ENCODE measurements around the gene OR51D1. TPM values are rescaled to one million over a fixed set of nuclear protein-coding genes. Genes with fewer than 3 reads are reported as not detected.

The OR51D1 gene
- polyA plus RNA-seq, 3 donors: not detected

GRCh38 chr11:4642043-4642442 lies 4.8 kb downstream of the OR51D1 start:
- WGBS, 3 donors: 63 to 80% (median 65%) methylated on average over 7 of the region's 7 CpGs
- no peak overlapping the region for H3K27ac ChIP-seq (ENCODE audit: low read depth, low read length)

GRCh38 chr11:4643076-4643475 lies 5.8 kb downstream of the OR51D1 start:
- 35 to 39% (median 39%) methylated on average over 5 of the region's 5 CpGs for WGBS, 3 donors

DNA sequence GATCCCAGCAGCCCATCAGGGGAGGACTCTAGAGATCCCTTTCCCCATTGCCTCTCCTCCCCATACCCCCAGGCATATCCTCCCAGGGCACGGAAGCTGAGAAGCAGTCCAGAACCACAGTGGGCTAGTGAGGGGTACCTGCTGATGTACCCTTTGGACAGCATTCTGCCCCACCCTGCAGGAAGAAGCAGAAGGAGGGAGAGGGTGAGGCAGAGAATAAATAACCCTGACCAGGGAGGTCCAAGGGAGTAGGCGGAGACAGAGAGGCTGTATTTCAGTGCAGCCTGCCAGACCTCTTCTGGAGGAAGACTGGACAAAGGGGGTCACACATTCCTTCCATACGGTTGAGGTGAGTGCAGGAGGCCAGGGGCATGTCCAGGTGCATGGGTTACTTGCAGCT lies 6.4 kb downstream of the OR51D1 start, which contains the start of gene OR51E1:
TSS of gene OR51E1 (plus strand) at position 301 of the 400 bp plus-strand sequence. CDS start 8,545 bp downstream, outside the sequence.
- H3K27ac ChIP-seq (ENCODE audit: low read depth, low read length): no peak within 1 kb of the TSS
- 73 to 76% (median 75%) methylated on average over 3 of the region's 3 CpGs for WGBS, 3 donors

More at GRCh38 chr11:4643076-4643475, 5.8 kb downstream of the OR51D1 start:
- no peak overlapping the region for H3K27ac ChIP-seq (ENCODE audit: low read depth, low read length)

- WGBS, 3 donors: 57 to 73% (median 68%) methylated on average over 4 of the region's 4 CpGs
- H3K27ac ChIP-seq (ENCODE audit: low read depth, low read length): no peak overlapping the region
Observed at GRCh38 chr11:4644233-4644632, 7.0 kb downstream of the OR51D1 start.

GRCh38 chr11:4645974-4646373 lies 8.7 kb downstream of the OR51D1 start:
- 72 to 78% (median 76%) methylated on average over 2 of the region's 2 CpGs for WGBS, 3 donors

GRCh38 chr11:4647766-4648165 lies 10.5 kb downstream of the OR51D1 start:
- WGBS, 3 donors: 56 to 70% (median 68%) methylated on average over 4 of the region's 4 CpGs
- no peak overlapping the region for H3K27ac ChIP-seq (ENCODE audit: low read depth, low read length)

More at GRCh38 chr11:4645974-4646373, 8.7 kb downstream of the OR51D1 start:
- H3K27ac ChIP-seq (ENCODE audit: low read depth, low read length): no peak overlapping the region

GRCh38 chr11:4654635-4655369 lies 17.5 kb downstream of the OR51D1 start:
- WGBS, 3 donors: 67 to 88% (median 87%) methylated on average over 2 of the region's 2 CpGs
- H3K27ac ChIP-seq (ENCODE audit: low read depth, low read length): no peak overlapping the region

- 51 to 70% (median 63%) methylated on average over 5 of the region's 5 CpGs for WGBS, 3 donors
- H3K27ac ChIP-seq (ENCODE audit: low read depth, low read length): no peak overlapping the region
Observed at GRCh38 chr11:4658629-4659445, 21.6 kb downstream of the OR51D1 start.

DNA sequence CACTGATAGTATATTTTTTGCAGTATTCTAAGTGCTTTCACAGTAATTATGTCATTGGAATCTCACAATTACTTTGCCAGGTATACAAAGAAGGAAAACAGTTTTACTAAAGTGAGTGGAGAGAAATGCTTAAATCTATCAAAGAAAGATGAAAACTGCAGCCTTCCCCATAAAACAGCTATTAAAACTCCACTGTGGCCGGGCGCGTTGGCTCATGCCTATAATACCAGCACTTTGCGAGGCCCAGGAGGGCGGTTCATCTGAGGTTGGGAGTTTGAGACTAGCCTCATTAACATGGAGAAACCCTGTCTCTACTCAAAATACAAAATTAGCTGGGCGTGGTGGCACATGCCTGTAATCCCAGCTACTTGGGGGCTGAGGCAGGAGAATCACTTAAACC lies 25.6 kb downstream of the OR51D1 start:
- no peak overlapping the region for H3K27ac ChIP-seq (ENCODE audit: low read depth, low read length)
- 84 to 94% (median 90%) methylated on average over 6 of the region's 6 CpGs for WGBS, 3 donors

DNA sequence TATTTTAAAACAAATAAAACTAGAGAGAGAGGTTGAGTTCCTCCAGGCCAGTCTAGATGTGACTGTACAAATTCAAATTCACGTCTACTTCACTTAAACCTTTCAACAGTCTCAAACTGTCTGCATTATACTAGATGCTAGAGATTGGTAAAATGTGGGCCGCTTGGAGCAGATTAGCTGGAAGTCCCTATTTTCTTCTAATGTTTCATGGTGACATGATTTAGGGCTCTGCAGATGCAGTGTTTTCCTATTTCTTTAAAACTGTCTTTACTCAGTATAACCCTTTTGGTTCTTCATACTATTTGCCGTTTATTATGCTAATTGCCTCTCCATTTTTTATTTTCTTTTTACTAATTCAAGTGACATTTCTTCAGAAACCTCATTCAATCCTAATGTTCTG lies 26.9 kb downstream of the OR51D1 start:
- WGBS, 3 donors: 84 to 91% (median 88%) methylated on average over 3 of the region's 3 CpGs
- H3K27ac ChIP-seq (ENCODE audit: low read depth, low read length): no peak overlapping the region

- no peak overlapping the region for H3K27ac ChIP-seq (ENCODE audit: low read depth, low read length)
- 57 to 74% (median 65%) methylated on average over 3 of the region's 3 CpGs for WGBS, 3 donors
Observed at GRCh38 chr11:4664786-4665185, 27.5 kb downstream of the OR51D1 start.

DNA sequence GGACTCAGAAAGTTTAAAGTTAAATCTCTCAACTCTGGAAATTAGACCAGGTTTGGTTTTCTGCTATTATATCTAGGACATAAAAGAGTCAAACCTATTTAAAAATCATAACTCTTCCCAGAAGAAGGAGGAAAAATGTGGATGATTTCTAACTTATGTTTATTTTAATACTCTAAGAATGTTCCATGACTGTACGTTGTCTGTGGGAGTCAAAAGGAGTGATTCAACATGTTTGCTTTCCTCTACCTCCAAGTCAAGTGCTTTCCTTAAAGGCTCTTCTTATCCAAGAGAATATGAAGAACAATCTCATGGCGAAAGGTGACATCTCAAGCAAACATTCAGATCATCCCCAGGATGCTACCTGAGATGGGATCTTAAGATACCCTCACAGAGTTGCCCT lies 28.1 kb downstream of the OR51D1 start:
- 72 to 77% (median 73%) methylated on average over 2 of the region's 2 CpGs for WGBS, 3 donors
- no peak overlapping the region for H3K27ac ChIP-seq (ENCODE audit: low read depth, low read length)

DNA sequence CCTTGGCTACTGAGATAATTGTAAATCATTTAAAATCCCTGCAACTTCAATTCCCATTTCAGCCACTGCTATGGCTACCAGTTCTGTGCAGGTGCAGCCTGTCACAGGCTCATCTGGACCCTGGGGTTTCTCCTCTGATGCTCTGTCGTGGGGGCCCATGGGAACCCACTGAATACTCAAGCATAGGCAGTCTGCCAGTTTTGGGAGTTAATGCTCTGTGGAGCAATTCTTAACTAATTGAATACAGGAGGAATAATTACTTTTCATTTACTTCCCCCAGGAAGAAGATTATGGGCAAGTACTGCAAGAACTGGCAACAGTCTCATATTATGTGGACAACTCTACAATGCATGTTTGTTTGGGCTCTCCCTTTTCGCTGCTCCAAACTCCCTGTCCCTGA lies 34.5 kb downstream of the OR51D1 start:
- 49 to 86% (median 78%) methylated on average over 2 of the region's 2 CpGs for WGBS, 3 donors
- no peak overlapping the region for H3K27ac ChIP-seq (ENCODE audit: low read depth, low read length)

DNA sequence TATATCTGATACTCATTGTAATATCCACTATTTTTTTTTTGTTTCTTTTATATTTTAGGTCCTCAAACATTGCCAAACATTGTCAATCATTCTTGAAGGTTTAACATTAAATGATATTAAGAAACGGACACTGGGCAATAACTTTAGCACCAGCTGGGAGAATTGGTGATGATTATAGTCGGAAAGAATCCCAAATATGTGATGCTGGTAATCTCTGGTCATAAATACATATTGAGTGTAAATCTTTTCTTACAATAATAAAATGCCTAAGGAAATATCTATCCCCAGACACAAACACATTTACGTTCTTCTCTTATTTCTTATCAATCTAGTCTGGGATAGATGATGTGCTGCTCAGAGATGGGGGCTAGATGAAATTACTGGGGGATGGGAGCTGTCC lies 35.2 kb downstream of the OR51D1 start:
- H3K27ac ChIP-seq (ENCODE audit: low read depth, low read length): no peak overlapping the region
- WGBS, 3 donors: 57 to 64% (median 58%) methylated on average over 3 of the region's 3 CpGs

GRCh38 chr11:4673781-4674180 lies 36.5 kb downstream of the OR51D1 start:
- H3K27ac ChIP-seq (ENCODE audit: low read depth, low read length): no peak overlapping the region
- 58 to 74% (median 60%) methylated on average over 2 of the region's 2 CpGs for WGBS, 3 donors

GRCh38 chr11:4677948-4678347 lies 40.7 kb downstream of the OR51D1 start:
- 68 to 82% (median 69%) methylated on average over 2 of the region's 2 CpGs for whole genome bisulfite sequencing, 3 donors
- no peak overlapping the region for H3K27ac ChIP-seq (ENCODE audit: low read depth, low read length)

GRCh38 chr11:4680341-4680740 lies 43.1 kb downstream of the OR51D1 start:
- H3K27ac ChIP-seq (ENCODE audit: low read depth, low read length): no peak overlapping the region
- WGBS, 3 donors: 38 to 50% (median 41%) methylated on average over 3 of the region's 3 CpGs

GRCh38 chr11:4682623-4683419 lies 45.5 kb downstream of the OR51D1 start:
- WGBS, 3 donors: 71 to 80% (median 72%) methylated on average over 2 of the region's 2 CpGs
- H3K27ac ChIP-seq (ENCODE audit: low read depth, low read length): no peak overlapping the region

Data from adipose tissue (tissue), 3 donors.